ENCODE results near the gene NT5DC3. TPM values are rescaled to one million over a fixed set of nuclear protein-coding genes. Genes with fewer than 3 reads are reported as not detected.

Gene NT5DC3
- total RNA-seq, 1 donor from 2014 or later, result 9.9 TPM

DNA sequence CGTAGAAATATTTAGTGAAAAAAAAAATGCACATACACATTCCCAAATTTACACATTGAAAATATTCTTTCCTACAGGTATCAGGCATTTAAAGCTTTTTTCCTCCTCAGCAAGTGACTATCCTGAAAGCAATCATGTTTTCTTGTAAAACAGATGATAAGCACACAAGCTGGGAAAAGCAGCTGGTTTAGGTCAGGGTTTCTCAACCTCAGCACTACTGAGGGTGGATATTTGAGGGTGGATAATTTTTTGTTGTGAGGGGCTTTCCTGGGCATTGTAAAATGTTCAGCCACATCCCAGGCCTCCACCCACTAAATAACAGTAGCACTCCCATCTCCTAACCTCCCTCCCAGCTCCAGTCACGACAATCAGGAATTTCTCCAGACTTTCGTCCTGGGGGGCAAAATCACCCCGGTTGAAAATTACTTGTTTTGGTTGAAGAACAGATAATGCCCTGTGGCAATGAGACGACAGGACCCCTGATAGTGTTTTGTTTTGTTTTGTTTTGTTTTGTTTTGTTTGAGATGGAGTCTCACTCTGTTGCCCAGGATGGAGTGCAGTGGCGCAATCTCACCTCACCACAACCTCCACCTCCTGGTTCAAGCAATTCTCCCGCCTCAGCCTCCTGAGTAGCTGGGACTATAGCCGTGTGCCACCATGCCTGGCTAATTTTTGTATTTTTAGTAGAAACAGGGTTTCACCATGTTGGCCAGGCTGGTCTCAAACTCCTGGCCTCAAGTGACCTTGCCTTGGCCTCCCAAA lies 15.0 kb upstream of the NT5DC3 start:
- no peaks in the 10 kb centered on the region for H3K27me3 ChIP-seq (ENCODE audit: control insufficient read depth in 3 of 3, insufficient read depth in 3 of 3, low read length in 3 of 3)
- H3K9ac ChIP-seq (ENCODE audit: low read depth in 1 of 3, low read length in 3 of 3), result no peak overlapping the region
- H3K9me3 ChIP-seq (ENCODE audit: control insufficient read depth in 3 of 3, low read length in 3 of 3), result no peaks in the 10 kb centered on the region
- H3K4me3 ChIP-seq (ENCODE audit: low read length in 3 of 3), result no peak overlapping the region
- H3K27ac ChIP-seq (ENCODE audit: low read depth, low read length), result no peak overlapping the region
- no peaks in the 10 kb centered on the region for H3K36me3 ChIP-seq (ENCODE audit: control insufficient read depth in 3 of 3, insufficient read depth in 3 of 3, low read length in 3 of 3)
- peaks cover 0 to 5% (median 4%) of the 10 kb centered on the region in 3 donors for H3K4me1 ChIP-seq (ENCODE audit: control insufficient read depth in 3 of 3, insufficient read depth in 3 of 3, low read length in 3 of 3)

DNA sequence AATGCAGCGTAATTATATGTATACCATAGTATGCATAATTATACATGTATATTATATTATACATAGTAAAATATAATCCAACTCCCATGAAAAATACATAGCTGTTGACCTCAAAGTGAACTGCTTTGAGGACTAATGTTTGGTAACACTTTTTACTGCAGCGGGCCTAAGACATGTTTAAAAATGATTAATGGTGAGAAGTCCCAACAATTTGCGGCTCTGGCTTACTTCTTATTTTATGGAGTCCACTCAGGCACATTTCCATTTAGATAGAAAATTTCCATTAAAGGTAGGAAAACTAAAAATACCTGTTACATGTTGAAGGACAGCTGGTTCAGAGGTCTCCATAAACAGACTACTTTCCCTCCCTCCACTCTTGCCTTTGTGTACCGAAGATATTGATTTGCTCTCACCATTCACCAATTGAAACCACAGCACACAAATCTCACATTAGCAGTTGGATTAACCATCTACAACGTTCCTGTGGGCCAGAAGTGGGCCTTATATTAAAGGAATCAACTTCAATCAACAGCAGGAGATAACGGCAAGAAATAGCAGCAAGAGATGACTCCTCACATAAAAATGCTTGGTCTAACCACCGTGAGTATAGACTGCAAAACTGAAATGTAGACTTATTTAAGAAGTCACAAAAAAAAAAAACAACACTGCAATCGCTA lies 14.1 kb upstream of the NT5DC3 start:
- Histone ChIP-seq H3K4me1 (ENCODE audit: control insufficient read depth in 3 of 3, insufficient read depth in 3 of 3, low read length in 3 of 3) (peaks cover 0 to 5% (median 4%) of the 10 kb centered on the region in 3 donors), H3K36me3 (ENCODE audit: control insufficient read depth in 3 of 3, insufficient read depth in 3 of 3, low read length in 3 of 3) (no peaks in the 10 kb centered on the region), H3K27me3 (ENCODE audit: control insufficient read depth in 3 of 3, insufficient read depth in 3 of 3, low read length in 3 of 3) (no peaks in the 10 kb centered on the region), H3K9ac (ENCODE audit: low read depth in 1 of 3, low read length in 3 of 3) (no peak overlapping the region), H3K4me3 (ENCODE audit: low read length in 3 of 3) (no peak overlapping the region), H3K27ac (ENCODE audit: low read depth, low read length) (no peak overlapping the region), H3K9me3 (ENCODE audit: control insufficient read depth in 3 of 3, low read length in 3 of 3) (no peaks in the 10 kb centered on the region)

DNA sequence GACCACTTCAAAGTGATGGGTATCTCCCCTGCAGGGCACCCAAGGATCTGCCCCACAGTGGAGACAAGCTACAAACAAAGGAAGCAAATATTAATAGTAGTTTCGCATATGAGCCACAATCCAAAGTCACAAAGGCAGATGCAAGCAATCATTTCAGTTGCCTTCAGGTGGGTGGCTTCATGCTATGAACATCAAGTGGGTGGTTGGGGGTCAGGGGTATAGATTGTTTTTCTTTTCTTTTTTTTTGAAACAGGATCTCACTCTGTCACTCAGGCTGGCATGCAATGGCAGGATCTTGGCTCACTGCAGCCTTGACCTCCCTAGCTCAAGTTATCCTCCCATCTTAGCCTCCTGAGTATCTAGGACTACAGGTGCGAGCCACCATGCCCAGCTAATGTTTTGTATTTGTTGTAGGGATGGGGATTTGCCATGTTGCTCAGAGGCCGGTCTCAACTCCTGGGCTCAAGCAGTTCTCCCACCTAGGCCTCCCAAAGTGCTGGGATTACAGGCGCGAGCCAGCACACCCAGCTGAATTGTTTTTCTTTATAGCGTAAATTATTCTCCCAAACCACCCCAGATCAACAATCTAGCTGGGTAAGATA lies 13.4 kb upstream of the NT5DC3 start:
- H3K27me3 ChIP-seq (ENCODE audit: control insufficient read depth in 3 of 3, insufficient read depth in 3 of 3, low read length in 3 of 3), result no peaks in the 10 kb centered on the region
- no peaks in the 10 kb centered on the region for H3K36me3 ChIP-seq (ENCODE audit: control insufficient read depth in 3 of 3, insufficient read depth in 3 of 3, low read length in 3 of 3)
- peaks cover 0 to 5% (median under 1%) of the 10 kb centered on the region in 3 donors for H3K4me1 ChIP-seq (ENCODE audit: control insufficient read depth in 3 of 3, insufficient read depth in 3 of 3, low read length in 3 of 3)
- H3K9me3 ChIP-seq (ENCODE audit: control insufficient read depth in 3 of 3, low read length in 3 of 3), result no peaks in the 10 kb centered on the region
- no peak overlapping the region for H3K4me3 ChIP-seq (ENCODE audit: low read length in 3 of 3)
- no peak overlapping the region for H3K9ac ChIP-seq (ENCODE audit: low read depth in 1 of 3, low read length in 3 of 3)
- H3K27ac ChIP-seq (ENCODE audit: low read depth, low read length), result no peak overlapping the region

DNA sequence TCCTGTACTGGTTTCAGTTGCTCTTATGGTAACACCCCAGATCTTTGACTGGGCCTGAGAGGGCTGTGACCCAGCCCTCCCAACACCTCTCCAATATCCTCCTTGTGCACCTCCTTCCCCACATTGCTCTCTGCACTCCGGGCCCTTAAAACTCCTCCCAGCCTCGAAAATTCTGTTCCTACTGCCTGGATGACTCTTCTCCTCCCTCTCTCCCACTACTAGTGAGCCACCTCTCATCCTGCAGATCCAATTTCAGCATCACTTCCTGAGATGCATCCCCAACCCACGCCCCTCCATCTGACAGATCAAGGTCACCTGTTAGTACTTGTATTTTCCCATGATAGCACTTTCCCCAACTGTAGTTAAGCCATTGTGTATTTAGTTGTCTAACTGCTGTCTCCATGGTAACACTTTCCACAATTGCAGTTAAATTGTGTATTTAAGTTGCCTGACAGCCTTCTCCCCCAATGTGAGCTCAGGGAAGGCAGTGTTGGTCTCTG lies 11.5 kb upstream of the NT5DC3 start:
- Histone ChIP-seq H3K27me3 (ENCODE audit: control insufficient read depth in 3 of 3, insufficient read depth in 3 of 3, low read length in 3 of 3) (no peaks in the 10 kb centered on the region), H3K36me3 (ENCODE audit: control insufficient read depth in 3 of 3, insufficient read depth in 3 of 3, low read length in 3 of 3) (no peaks in the 10 kb centered on the region), H3K4me1 (ENCODE audit: control insufficient read depth in 3 of 3, insufficient read depth in 3 of 3, low read length in 3 of 3) (no peaks in the 10 kb centered on the region), H3K27ac (ENCODE audit: low read depth, low read length) (no peak overlapping the region), H3K9ac (ENCODE audit: low read depth in 1 of 3, low read length in 3 of 3) (no peak overlapping the region), H3K9me3 (ENCODE audit: control insufficient read depth in 3 of 3, low read length in 3 of 3) (no peaks in the 10 kb centered on the region), H3K4me3 (ENCODE audit: low read length in 3 of 3) (no peak overlapping the region)

DNA sequence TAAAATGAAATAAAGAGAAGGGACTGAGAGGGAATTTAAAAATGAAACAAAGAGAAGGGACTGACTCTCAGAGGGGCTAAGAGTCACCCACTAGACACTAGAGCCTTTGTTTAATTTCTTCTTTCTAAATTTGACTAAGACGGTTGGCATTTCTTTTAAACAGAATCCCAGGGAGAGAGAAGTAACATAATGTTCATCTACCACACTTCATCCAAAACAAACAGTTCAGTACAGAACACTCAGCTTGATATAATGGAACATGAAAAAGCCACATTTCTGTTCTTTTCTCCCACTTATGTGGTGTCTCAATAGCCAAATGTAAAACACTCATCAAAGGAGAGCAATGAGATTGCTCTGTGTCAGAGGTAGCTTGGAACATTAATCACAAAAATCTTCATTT lies 10.1 kb upstream of the NT5DC3 start:
- H3K36me3 ChIP-seq (ENCODE audit: control insufficient read depth in 3 of 3, insufficient read depth in 3 of 3, low read length in 3 of 3), result no peaks in the 10 kb centered on the region
- H3K9ac ChIP-seq (ENCODE audit: low read depth in 1 of 3, low read length in 3 of 3), result no peak overlapping the region
- no peaks in the 10 kb centered on the region for H3K4me1 ChIP-seq (ENCODE audit: control insufficient read depth in 3 of 3, insufficient read depth in 3 of 3, low read length in 3 of 3)
- H3K27ac ChIP-seq (ENCODE audit: low read depth, low read length), result no peak overlapping the region
- H3K27me3 ChIP-seq (ENCODE audit: control insufficient read depth in 3 of 3, insufficient read depth in 3 of 3, low read length in 3 of 3), result no peaks in the 10 kb centered on the region
- H3K4me3 ChIP-seq (ENCODE audit: low read length in 3 of 3), result no peak overlapping the region
- no peaks in the 10 kb centered on the region for H3K9me3 ChIP-seq (ENCODE audit: control insufficient read depth in 3 of 3, low read length in 3 of 3)

GRCh38 chr12:103850429-103850828 lies 9.4 kb upstream of the NT5DC3 start:
- Histone ChIP-seq H3K4me3 (ENCODE audit: low read length in 3 of 3) (no peak overlapping the region), H3K27me3 (ENCODE audit: control insufficient read depth in 3 of 3, insufficient read depth in 3 of 3, low read length in 3 of 3) (no peaks in the 10 kb centered on the region), H3K27ac (ENCODE audit: low read depth, low read length) (no peak overlapping the region), H3K9me3 (ENCODE audit: control insufficient read depth in 3 of 3, low read length in 3 of 3) (no peaks in the 10 kb centered on the region), H3K4me1 (ENCODE audit: control insufficient read depth in 3 of 3, insufficient read depth in 3 of 3, low read length in 3 of 3) (no peaks in the 10 kb centered on the region), H3K36me3 (ENCODE audit: control insufficient read depth in 3 of 3, insufficient read depth in 3 of 3, low read length in 3 of 3) (no peaks in the 10 kb centered on the region), H3K9ac (ENCODE audit: low read depth in 1 of 3, low read length in 3 of 3) (no peak overlapping the region)

DNA sequence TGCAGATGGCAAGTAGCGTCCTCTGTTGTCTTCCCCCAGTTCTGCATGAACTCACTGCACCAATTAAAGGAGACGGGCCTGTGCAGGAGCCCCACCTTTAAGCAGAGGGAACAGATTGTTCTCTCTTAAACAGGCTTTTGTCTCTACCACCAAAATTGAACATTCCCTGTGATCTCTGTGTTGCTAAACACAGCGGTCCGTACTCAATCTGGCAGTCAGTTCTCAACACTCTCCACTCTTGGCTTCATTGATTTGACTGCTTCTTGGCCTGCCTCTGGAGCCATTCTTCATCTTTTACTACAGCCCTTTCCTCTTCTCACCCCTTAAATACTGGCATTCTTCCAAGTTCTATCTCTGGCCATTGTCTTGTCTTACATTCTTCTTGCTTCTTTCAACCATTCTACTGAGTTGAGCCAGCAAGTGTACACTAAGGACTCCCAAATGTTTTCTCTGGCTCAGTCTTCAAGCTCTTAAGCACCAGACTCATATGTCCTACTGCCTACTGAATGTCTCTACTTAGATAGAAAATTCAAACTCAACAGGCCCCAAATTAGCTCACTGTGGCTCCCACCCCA lies 8.0 kb upstream of the NT5DC3 start:
- Histone ChIP-seq H3K27ac (ENCODE audit: low read depth, low read length) (no peak overlapping the region), H3K4me3 (ENCODE audit: low read length in 3 of 3) (no peak overlapping the region), H3K9ac (ENCODE audit: low read depth in 1 of 3, low read length in 3 of 3) (no peak overlapping the region), H3K4me1 (ENCODE audit: control insufficient read depth in 3 of 3, insufficient read depth in 3 of 3, low read length in 3 of 3) (no peaks in the 10 kb centered on the region), H3K9me3 (ENCODE audit: control insufficient read depth in 3 of 3, low read length in 3 of 3) (no peaks in the 10 kb centered on the region), H3K36me3 (ENCODE audit: control insufficient read depth in 3 of 3, insufficient read depth in 3 of 3, low read length in 3 of 3) (no peaks in the 10 kb centered on the region), H3K27me3 (ENCODE audit: control insufficient read depth in 3 of 3, insufficient read depth in 3 of 3, low read length in 3 of 3) (no peaks in the 10 kb centered on the region)

- no peak overlapping the region for H3K4me3 ChIP-seq (ENCODE audit: low read length in 3 of 3)
- no peaks in the 10 kb centered on the region for H3K9me3 ChIP-seq (ENCODE audit: control insufficient read depth in 3 of 3, low read length in 3 of 3)
- no peak overlapping the region for H3K9ac ChIP-seq (ENCODE audit: low read depth in 1 of 3, low read length in 3 of 3)
- H3K36me3 ChIP-seq (ENCODE audit: control insufficient read depth in 3 of 3, insufficient read depth in 3 of 3, low read length in 3 of 3), result no peaks in the 10 kb centered on the region
- H3K4me1 ChIP-seq (ENCODE audit: control insufficient read depth in 3 of 3, insufficient read depth in 3 of 3, low read length in 3 of 3), result no peaks in the 10 kb centered on the region
- no peaks in the 10 kb centered on the region for H3K27me3 ChIP-seq (ENCODE audit: control insufficient read depth in 3 of 3, insufficient read depth in 3 of 3, low read length in 3 of 3)
- H3K27ac ChIP-seq (ENCODE audit: low read depth, low read length), result no peak overlapping the region
Observed at GRCh38 chr12:103848143-103848542, 7.1 kb upstream of the NT5DC3 start.

DNA sequence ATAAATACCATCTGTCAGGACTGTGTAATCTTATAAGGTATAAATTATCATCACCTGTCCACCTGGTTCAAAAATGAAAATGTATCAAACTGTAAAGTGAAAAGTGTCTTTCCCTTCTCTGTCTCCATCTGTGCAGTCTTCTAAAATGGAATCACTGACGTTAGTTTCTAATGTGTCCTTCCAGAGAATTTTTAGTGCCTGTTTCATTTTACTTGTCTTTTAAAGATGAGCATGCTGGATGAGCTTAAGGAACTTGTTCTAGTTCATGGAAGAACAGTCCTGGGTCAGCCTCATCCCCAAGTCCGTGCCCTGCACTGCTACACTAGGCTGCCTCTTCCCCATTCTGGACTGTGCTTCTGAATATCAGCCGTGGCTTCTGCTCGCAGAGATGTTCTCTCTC lies 5.4 kb upstream of the NT5DC3 start:
- H3K27ac ChIP-seq (ENCODE audit: low read depth, low read length), result no peak overlapping the region
- H3K4me3 ChIP-seq (ENCODE audit: low read length in 3 of 3), result no peak overlapping the region
- H3K9me3 ChIP-seq (ENCODE audit: control insufficient read depth in 3 of 3, low read length in 3 of 3), result no peaks in the 10 kb centered on the region
- H3K4me1 ChIP-seq (ENCODE audit: control insufficient read depth in 3 of 3, insufficient read depth in 3 of 3, low read length in 3 of 3), result peaks cover 4 to 7% (median 7%) of the 10 kb centered on the region in 3 donors
- H3K27me3 ChIP-seq (ENCODE audit: control insufficient read depth in 3 of 3, insufficient read depth in 3 of 3, low read length in 3 of 3), result no peaks in the 10 kb centered on the region
- no peaks in the 10 kb centered on the region for H3K36me3 ChIP-seq (ENCODE audit: control insufficient read depth in 3 of 3, insufficient read depth in 3 of 3, low read length in 3 of 3)
- no peak overlapping the region for H3K9ac ChIP-seq (ENCODE audit: low read depth in 1 of 3, low read length in 3 of 3)

- Histone ChIP-seq H3K4me3 (ENCODE audit: low read length in 3 of 3) (no peak overlapping the region), H3K9ac (ENCODE audit: low read depth in 1 of 3, low read length in 3 of 3) (no peak overlapping the region), H3K27ac (ENCODE audit: low read depth, low read length) (no peak overlapping the region), H3K9me3 (ENCODE audit: control insufficient read depth in 3 of 3, low read length in 3 of 3) (no peaks in the 10 kb centered on the region), H3K27me3 (ENCODE audit: control insufficient read depth in 3 of 3, insufficient read depth in 3 of 3, low read length in 3 of 3) (no peaks in the 10 kb centered on the region), H3K4me1 (ENCODE audit: control insufficient read depth in 3 of 3, insufficient read depth in 3 of 3, low read length in 3 of 3) (peaks cover 8 to 15% (median 13%) of the 10 kb centered on the region in 3 donors), H3K36me3 (ENCODE audit: control insufficient read depth in 3 of 3, insufficient read depth in 3 of 3, low read length in 3 of 3) (no peaks in the 10 kb centered on the region)
Observed at GRCh38 chr12:103844305-103844704, 3.3 kb upstream of the NT5DC3 start.
